HG03520 (cell line): ENCODE results near the gene ANXA9.
A peak's percentile ranks its signal among the peaks of the same experiment; 100 is the strongest.

Source experiments
- ATAC-seq: cut with Tn5 transposase; IDR thresholded peaks from one replicate; pipeline ENCODE4 v1.9.1; 2021; ENCODE audit warnings: mild to moderate bottlenecking, moderate library complexity; ENCODE audit not compliant: unreplicated experiment

The ANXA9 gene

GRCh38 chr1:150981805-150982712, at the start of gene ANXA9:
Gene ANXA9, plus strand, starts transcription at chr1:150982292. Its CDS starts 814 bp downstream, at chr1:150983106.
- no peak for ATAC-seq

GRCh38 chr1:150944856-150945255, 37.2 kb upstream of the ANXA9 start:
- ATAC-seq = no peak

GRCh38 chr1:150954708-150955107, 27.4 kb upstream of the ANXA9 start:
- no peak for ATAC-seq

GRCh38 chr1:150955280-150955679, 26.8 kb upstream of the ANXA9 start:
- no peak for ATAC-seq

GRCh38 chr1:150957666-150958065, 24.4 kb upstream of the ANXA9 start:
- no peak for ATAC-seq

- no peak for ATAC-seq
Measured at GRCh38 chr1:150960646-150961045, 21.4 kb upstream of the ANXA9 start.

GRCh38 chr1:150961756-150962155, 20.3 kb upstream of the ANXA9 start:
- ATAC-seq = no peak

GRCh38 chr1:150963321-150964163, 18.6 kb upstream of the ANXA9 start:
- ATAC-seq = no peak

- no peak for ATAC-seq
Measured at GRCh38 chr1:150964164-150964489, 18.0 kb upstream of the ANXA9 start.

GRCh38 chr1:150965605-150966004, 16.5 kb upstream of the ANXA9 start:
- ATAC-seq = no peak

- ATAC-seq = no peak
Measured at GRCh38 chr1:150966011-150966410, 16.1 kb upstream of the ANXA9 start.

- no peak for ATAC-seq
Measured at GRCh38 chr1:150967936-150968335, 14.2 kb upstream of the ANXA9 start.

- no peak for ATAC-seq
Measured at GRCh38 chr1:150968491-150968890, 13.6 kb upstream of the ANXA9 start.

- no peak for ATAC-seq
Measured at GRCh38 chr1:150969626-150970025, 12.5 kb upstream of the ANXA9 start.

GRCh38 chr1:150970808-150971582, 11.1 kb upstream of the ANXA9 start:
- ATAC-seq = no peak

GRCh38 chr1:150971583-150972416, 10.3 kb upstream of the ANXA9 start:
- no peak for ATAC-seq

- no peak for ATAC-seq
Measured at GRCh38 chr1:150972417-150972940, 9.6 kb upstream of the ANXA9 start.

GRCh38 chr1:150973258-150973835, 8.7 kb upstream of the ANXA9 start:
- no peak for ATAC-seq

GRCh38 chr1:150973836-150974579, 8.1 kb upstream of the ANXA9 start:
- peak; percentile 31 for ATAC-seq
